SK-N-SH (cell line): ENCODE measurements around the gene MYO1D. TPM values are rescaled to one million over a fixed set of nuclear protein-coding genes. Genes with fewer than 3 reads are reported as not detected.

Experiments used
- CTCF ChIA-PET: fragments of 300-600, 350-600 bp; formaldehyde crosslinking; extraction: SDS; loops from one replicate; lab custom pipeline; 2021; lab: Yijun Ruan, JAX
- POLR2A ChIA-PET: fragments of 350-600 bp; sonication (Branson Sonifier 250); formaldehyde crosslinking; extraction: SDS; loops from one replicate; lab custom pipeline; 2020; ENCODE audit warnings: antibody characterized with exemption, inconsistent platforms; lab: Yijun Ruan, JAX
- DNase-seq: peaks from one replicate; pipeline ENCODE4 v3.0.0; 2012
- H2AFZ ChIP-seq: fragments of 200-600 bp; sonication (generic); 2 replicates; pipeline ENCODE4 v1.8.1; 2016; ENCODE audit warnings: antibody characterized with exemption, mild to moderate bottlenecking, low read depth
- H3F3A ChIP-seq: fragments of 200-600 bp; sonication (generic); replicated peaks from 2 replicates; pipeline ENCODE3; 2016; ENCODE audit warnings: antibody characterized with exemption, mild to moderate bottlenecking; ENCODE audit not compliant: insufficient read depth
- H3K27ac ChIP-seq, 2 experiments: fragments of 200-500 bp in 1 of 2; fragments of 200-600 bp in 1 of 2; sonication (Bioruptor generic) in 1 of 2; sonication (generic), shearing (Covaris generic) in 1 of 2; 2 replicates each; pipeline versions ENCODE4 v1.5.1 to v1.6.1; 2014 to 2016; ENCODE audit warnings: low read depth in 2 of 2, inconsistent platforms in 1 of 2, low read length in 1 of 2, mild to moderate bottlenecking in 1 of 2, mixed read lengths in 1 of 2
- H3K27me3 ChIP-seq: fragments of 200-600 bp; sonication (generic), shearing (Covaris generic); 2 replicates; pipeline ENCODE4 v1.6.1; 2016; ENCODE audit warnings: mixed run types; ENCODE audit not compliant: insufficient read depth
- H3K36me3 ChIP-seq, 2 experiments: fragments of 200-500 bp in 1 of 2; fragments of 200-600 bp in 1 of 2; sonication (Bioruptor generic) in 1 of 2; sonication (generic) in 1 of 2; replicated peaks in 1 of 2; 2 replicates each; pipeline versions ENCODE3 to v1.5.1; 2014 to 2016; ENCODE audit warnings: low read length in 1 of 2, mild to moderate bottlenecking in 1 of 2; ENCODE audit not compliant: insufficient read depth in 2 of 2, control insufficient read depth in 1 of 2
- H3K4me1 ChIP-seq, 2 experiments: fragments of 200-500 bp in 1 of 2; fragments of 200-600 bp in 1 of 2; sonication (Bioruptor generic) in 1 of 2; sonication (generic), shearing (Covaris generic) in 1 of 2; 2 replicates each; pipeline versions ENCODE4 v1.5.1 to v1.6.1; 2014 to 2016; ENCODE audit warnings: low read depth in 1 of 2, low read length in 1 of 2, mixed run types in 1 of 2; ENCODE audit not compliant: insufficient read depth in 2 of 2, control insufficient read depth in 1 of 2
- H3K4me2 ChIP-seq: fragments of 200-600 bp; sonication (generic), shearing (Covaris generic); 2 replicates; pipeline ENCODE4 v1.6.1; 2017; ENCODE audit warnings: mixed run types
- H3K4me3 ChIP-seq, 2 experiments: fragments of 200-500 bp in 1 of 2; fragments of 200-600 bp in 1 of 2; sonication (Bioruptor generic) in 1 of 2; sonication (generic), shearing (Covaris generic) in 1 of 2; 2 replicates each; pipeline versions ENCODE4 v1.5.1 to v1.8.1; 2014 to 2016; ENCODE audit warnings: low read depth in 2 of 2, inconsistent platforms in 1 of 2, low read length in 1 of 2, mild to moderate bottlenecking in 1 of 2, mixed read lengths in 1 of 2, moderate library complexity in 1 of 2
- H3K79me2 ChIP-seq: fragments of 200-600 bp; sonication (generic); 2 replicates; pipeline ENCODE4 v1.8.1; 2017; ENCODE audit warnings: mild to moderate bottlenecking; ENCODE audit not compliant: insufficient read depth
- H3K9ac ChIP-seq: fragments of 200-600 bp; sonication (generic); 2 replicates; pipeline ENCODE4 v1.6.1; 2017; ENCODE audit warnings: mixed run types
- H3K9me2 ChIP-seq: fragments of 200-600 bp; sonication (generic); 2 replicates; pipeline ENCODE4 v1.6.1; 2017; ENCODE audit warnings: mixed run types
- H3K9me3 ChIP-seq: fragments of 200-600 bp; sonication (generic); 2 replicates; pipeline ENCODE4 v1.6.1; 2017; ENCODE audit warnings: mixed run types, mild to moderate bottlenecking, moderate library complexity
- H4K20me1 ChIP-seq: fragments of 200-600 bp; sonication (generic); 2 replicates; pipeline ENCODE4 v1.6.1; 2017; ENCODE audit warnings: mild to moderate bottlenecking, mixed run types; ENCODE audit not compliant: insufficient read depth
- EP300 ChIP-seq, 2 experiments: IDR thresholded peaks; 2 replicates each; pipeline versions ENCODE4 v1.4.0 to v1.6.1; 2012; ENCODE audit warnings: borderline replicate concordance in 1 of 2, low read depth in 1 of 2, low read length in 1 of 2
- EZH2phosphoT487 ChIP-seq: fragments of 200-600 bp; sonication (generic); IDR thresholded peaks from 2 replicates; pipeline ENCODE4 v1.6.1; 2017; ENCODE audit warnings: low read depth, mixed run types, mild to moderate bottlenecking, antibody characterized with exemption, moderate library complexity, borderline replicate concordance
- FOXJ3 ChIP-seq: sonication (generic); formaldehyde crosslinking; IDR thresholded peaks from 2 replicates; pipeline ENCODE4 v1.5.1; 2020; ENCODE audit warnings: mild to moderate bottlenecking, missing genetic modification reagents
- FOXM1 ChIP-seq: IDR thresholded peaks from 2 replicates; pipeline ENCODE4 v1.4.0; 2012; ENCODE audit warnings: low read depth, mild to moderate bottlenecking
- GABPA ChIP-seq: IDR thresholded peaks from 2 replicates; pipeline ENCODE4 v1.4.0; 2012; ENCODE audit warnings: low read depth, mild to moderate bottlenecking
- GATA2 ChIP-seq: sonication (generic); formaldehyde crosslinking; IDR thresholded peaks from 2 replicates; pipeline ENCODE4 v1.5.0; 2020; ENCODE audit warnings: mild to moderate bottlenecking, missing genetic modification reagents
- MAX ChIP-seq: IDR thresholded peaks from 2 replicates; pipeline ENCODE4 v1.4.0; 2012; ENCODE audit warnings: low read depth
- NFIC ChIP-seq: IDR thresholded peaks from 2 replicates; pipeline ENCODE4 v1.4.0; 2012; ENCODE audit warnings: borderline replicate concordance
- NRF1 ChIP-seq: IDR thresholded peaks from 2 replicates; pipeline ENCODE4 v1.6.1; 2012; ENCODE audit warnings: low read depth, mild to moderate bottlenecking, low read length
- RAD21 ChIP-seq: IDR thresholded peaks from 2 replicates; pipeline ENCODE4 v1.6.1; 2012; ENCODE audit warnings: mild to moderate bottlenecking, low read length
- REST ChIP-seq: IDR thresholded peaks from 2 replicates; pipeline ENCODE4 v1.6.1; 2012; ENCODE audit warnings: mild to moderate bottlenecking, low read depth, low read length, moderate library complexity
- SIN3A ChIP-seq: IDR thresholded peaks from 2 replicates; pipeline ENCODE4 v1.6.1; 2012; ENCODE audit warnings: low read depth, mild to moderate bottlenecking, low read length, moderate library complexity, borderline replicate concordance
- SMC3 ChIP-seq: IDR thresholded peaks from 2 replicates; pipeline ENCODE4 v1.6.1; 2012; ENCODE audit warnings: low read depth, low read length, improper control_type of control experiment
- TAF1 ChIP-seq: IDR thresholded peaks from 2 replicates; pipeline ENCODE4 v1.6.1; 2012; ENCODE audit warnings: low read depth, mild to moderate bottlenecking, low read length, moderate library complexity, borderline replicate concordance
- TCF12 ChIP-seq: IDR thresholded peaks from 2 replicates; pipeline ENCODE4 v1.4.0; 2012
- YY1 ChIP-seq: IDR thresholded peaks from 2 replicates; pipeline ENCODE4 v1.4.0; 2012; ENCODE audit warnings: low read depth, mild to moderate bottlenecking
- ZBTB33 ChIP-seq: IDR thresholded peaks from 2 replicates; pipeline ENCODE4 v1.4.0; 2012; ENCODE audit warnings: low read depth, borderline replicate concordance
- WGBS: methylation state at CpG from one replicate; pipeline ENCODE4 v1.1.6; 2017; ENCODE audit warnings: low lambda C conversion rate; 5-methylcytosine and 5-hydroxymethylcytosine counted together
- polyA plus RNA-seq, 3 experiments: library from polyadenylated mRNA; depleted of rRNA; stranded (reverse); fragments of >200 nt; gene quantifications; 2 replicates each; pipeline ENCODE4 v1.2.3, GENCODE V29; 2012
- TF ChIP-seq, protein P1 (sequence below): fragments of 150-350 bp; IDR thresholded peaks from 2 replicates; pipeline ENCODE4 v1.6.1; 2016; ENCODE audit warnings: mild to moderate bottlenecking, low read depth, low read length

Gene MYO1D
- polyA plus RNA-seq, 1 of the 3 experiments (the other 2 are of a cell fraction), result 20.4 TPM

GRCh38 chr17:32747856-32748255 is 129.1 kb downstream of the MYO1D start:
- Histone ChIP-seq H3K4me3 (no peak overlapping the region), H3K9me3 (no peaks in the 10 kb centered on the region), H3K79me2 (no peaks in the 10 kb centered on the region), H3K9me2 (no peaks in the 10 kb centered on the region), H3K9ac (no peak overlapping the region), H2AFZ (no peak overlapping the region), H3K27me3 (no peaks in the 10 kb centered on the region), H4K20me1 (no peaks in the 10 kb centered on the region), H3K4me1 (no peaks in the 10 kb centered on the region; a peak in 1 of 4 replicates), H3K36me3 (peaks cover 0 to 5% of the 10 kb centered on the region in 2 experiments), H3K4me2 (no peak overlapping the region), H3K27ac (no peak overlapping the region), H3F3A (peaks cover 4% of the 10 kb centered on the region)
- TF ChIP-seq SIN3A (no peak), GATA2 (CRISPR knock-in tag) (no peak), SMC3 (no peak), YY1 (no peak), EP300 (IDR thresholded peaks at IDR 0.05; ENCODE audit: borderline replicate concordance in 1 of 2, low read depth in 1 of 2, low read length in 1 of 2) (no peak), REST (no peak), RAD21 (no peak), GABPA (no peak), ZBTB33 (no peak), NFIC (no peak), TAF1 (no peak), TCF12 (no peak), NRF1 (no peak), FOXM1 (no peak), MAX (no peak), FOXJ3 (CRISPR knock-in tag) (no peak), EZH2phosphoT487 (no peak)
- TF ChIP-seq, protein P1, sequence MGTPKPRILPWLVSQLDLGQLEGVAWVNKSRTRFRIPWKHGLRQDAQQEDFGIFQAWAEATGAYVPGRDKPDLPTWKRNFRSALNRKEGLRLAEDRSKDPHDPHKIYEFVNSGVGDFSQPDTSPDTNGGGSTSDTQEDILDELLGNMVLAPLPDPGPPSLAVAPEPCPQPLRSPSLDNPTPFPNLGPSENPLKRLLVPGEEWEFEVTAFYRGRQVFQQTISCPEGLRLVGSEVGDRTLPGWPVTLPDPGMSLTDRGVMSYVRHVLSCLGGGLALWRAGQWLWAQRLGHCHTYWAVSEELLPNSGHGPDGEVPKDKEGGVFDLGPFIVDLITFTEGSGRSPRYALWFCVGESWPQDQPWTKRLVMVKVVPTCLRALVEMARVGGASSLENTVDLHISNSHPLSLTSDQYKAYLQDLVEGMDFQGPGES, result no peak
- CTCF ChIA-PET, result interaction anchor here (0.7 to 6.0 kb wide), 4 partner anchors 22 to 286 kb away, joined by 4 to 21 read pairs (median 8); partner anchors contain the start of gene CDK5R1
- WGBS, result 83% methylated on average over 2 of the region's 2 CpGs
- no peak for DNase-seq
- POLR2A ChIA-PET, result no interaction called here
